ENCODE data around the gene RERE.

GRCh38 chr1:8349473-8349865 is 468.0 kb downstream of the RERE start:
- no peak for TF ChIP-seq POLR2AphosphoS5 (IDR thresholded peaks at IDR 0.05; ENCODE audit: low read depth)
- TF ChIP-seq, protein P1, sequence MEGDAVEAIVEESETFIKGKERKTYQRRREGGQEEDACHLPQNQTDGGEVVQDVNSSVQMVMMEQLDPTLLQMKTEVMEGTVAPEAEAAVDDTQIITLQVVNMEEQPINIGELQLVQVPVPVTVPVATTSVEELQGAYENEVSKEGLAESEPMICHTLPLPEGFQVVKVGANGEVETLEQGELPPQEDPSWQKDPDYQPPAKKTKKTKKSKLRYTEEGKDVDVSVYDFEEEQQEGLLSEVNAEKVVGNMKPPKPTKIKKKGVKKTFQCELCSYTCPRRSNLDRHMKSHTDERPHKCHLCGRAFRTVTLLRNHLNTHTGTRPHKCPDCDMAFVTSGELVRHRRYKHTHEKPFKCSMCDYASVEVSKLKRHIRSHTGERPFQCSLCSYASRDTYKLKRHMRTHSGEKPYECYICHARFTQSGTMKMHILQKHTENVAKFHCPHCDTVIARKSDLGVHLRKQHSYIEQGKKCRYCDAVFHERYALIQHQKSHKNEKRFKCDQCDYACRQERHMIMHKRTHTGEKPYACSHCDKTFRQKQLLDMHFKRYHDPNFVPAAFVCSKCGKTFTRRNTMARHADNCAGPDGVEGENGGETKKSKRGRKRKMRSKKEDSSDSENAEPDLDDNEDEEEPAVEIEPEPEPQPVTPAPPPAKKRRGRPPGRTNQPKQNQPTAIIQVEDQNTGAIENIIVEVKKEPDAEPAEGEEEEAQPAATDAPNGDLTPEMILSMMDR (conservative IDR thresholded peaks at IDR 0.05; ENCODE audit: low read depth in 2 of 2): no peak
- no peak for TF ChIP-seq EZH2 (IDR thresholded peaks at IDR 0.05; ENCODE audit: low read depth, unreplicated experiment)
- TF ChIP-seq EZH2phosphoT487 (IDR thresholded peaks at IDR 0.05; ENCODE audit: unreplicated experiment): no peak
- TF ChIP-seq, protein P2, sequence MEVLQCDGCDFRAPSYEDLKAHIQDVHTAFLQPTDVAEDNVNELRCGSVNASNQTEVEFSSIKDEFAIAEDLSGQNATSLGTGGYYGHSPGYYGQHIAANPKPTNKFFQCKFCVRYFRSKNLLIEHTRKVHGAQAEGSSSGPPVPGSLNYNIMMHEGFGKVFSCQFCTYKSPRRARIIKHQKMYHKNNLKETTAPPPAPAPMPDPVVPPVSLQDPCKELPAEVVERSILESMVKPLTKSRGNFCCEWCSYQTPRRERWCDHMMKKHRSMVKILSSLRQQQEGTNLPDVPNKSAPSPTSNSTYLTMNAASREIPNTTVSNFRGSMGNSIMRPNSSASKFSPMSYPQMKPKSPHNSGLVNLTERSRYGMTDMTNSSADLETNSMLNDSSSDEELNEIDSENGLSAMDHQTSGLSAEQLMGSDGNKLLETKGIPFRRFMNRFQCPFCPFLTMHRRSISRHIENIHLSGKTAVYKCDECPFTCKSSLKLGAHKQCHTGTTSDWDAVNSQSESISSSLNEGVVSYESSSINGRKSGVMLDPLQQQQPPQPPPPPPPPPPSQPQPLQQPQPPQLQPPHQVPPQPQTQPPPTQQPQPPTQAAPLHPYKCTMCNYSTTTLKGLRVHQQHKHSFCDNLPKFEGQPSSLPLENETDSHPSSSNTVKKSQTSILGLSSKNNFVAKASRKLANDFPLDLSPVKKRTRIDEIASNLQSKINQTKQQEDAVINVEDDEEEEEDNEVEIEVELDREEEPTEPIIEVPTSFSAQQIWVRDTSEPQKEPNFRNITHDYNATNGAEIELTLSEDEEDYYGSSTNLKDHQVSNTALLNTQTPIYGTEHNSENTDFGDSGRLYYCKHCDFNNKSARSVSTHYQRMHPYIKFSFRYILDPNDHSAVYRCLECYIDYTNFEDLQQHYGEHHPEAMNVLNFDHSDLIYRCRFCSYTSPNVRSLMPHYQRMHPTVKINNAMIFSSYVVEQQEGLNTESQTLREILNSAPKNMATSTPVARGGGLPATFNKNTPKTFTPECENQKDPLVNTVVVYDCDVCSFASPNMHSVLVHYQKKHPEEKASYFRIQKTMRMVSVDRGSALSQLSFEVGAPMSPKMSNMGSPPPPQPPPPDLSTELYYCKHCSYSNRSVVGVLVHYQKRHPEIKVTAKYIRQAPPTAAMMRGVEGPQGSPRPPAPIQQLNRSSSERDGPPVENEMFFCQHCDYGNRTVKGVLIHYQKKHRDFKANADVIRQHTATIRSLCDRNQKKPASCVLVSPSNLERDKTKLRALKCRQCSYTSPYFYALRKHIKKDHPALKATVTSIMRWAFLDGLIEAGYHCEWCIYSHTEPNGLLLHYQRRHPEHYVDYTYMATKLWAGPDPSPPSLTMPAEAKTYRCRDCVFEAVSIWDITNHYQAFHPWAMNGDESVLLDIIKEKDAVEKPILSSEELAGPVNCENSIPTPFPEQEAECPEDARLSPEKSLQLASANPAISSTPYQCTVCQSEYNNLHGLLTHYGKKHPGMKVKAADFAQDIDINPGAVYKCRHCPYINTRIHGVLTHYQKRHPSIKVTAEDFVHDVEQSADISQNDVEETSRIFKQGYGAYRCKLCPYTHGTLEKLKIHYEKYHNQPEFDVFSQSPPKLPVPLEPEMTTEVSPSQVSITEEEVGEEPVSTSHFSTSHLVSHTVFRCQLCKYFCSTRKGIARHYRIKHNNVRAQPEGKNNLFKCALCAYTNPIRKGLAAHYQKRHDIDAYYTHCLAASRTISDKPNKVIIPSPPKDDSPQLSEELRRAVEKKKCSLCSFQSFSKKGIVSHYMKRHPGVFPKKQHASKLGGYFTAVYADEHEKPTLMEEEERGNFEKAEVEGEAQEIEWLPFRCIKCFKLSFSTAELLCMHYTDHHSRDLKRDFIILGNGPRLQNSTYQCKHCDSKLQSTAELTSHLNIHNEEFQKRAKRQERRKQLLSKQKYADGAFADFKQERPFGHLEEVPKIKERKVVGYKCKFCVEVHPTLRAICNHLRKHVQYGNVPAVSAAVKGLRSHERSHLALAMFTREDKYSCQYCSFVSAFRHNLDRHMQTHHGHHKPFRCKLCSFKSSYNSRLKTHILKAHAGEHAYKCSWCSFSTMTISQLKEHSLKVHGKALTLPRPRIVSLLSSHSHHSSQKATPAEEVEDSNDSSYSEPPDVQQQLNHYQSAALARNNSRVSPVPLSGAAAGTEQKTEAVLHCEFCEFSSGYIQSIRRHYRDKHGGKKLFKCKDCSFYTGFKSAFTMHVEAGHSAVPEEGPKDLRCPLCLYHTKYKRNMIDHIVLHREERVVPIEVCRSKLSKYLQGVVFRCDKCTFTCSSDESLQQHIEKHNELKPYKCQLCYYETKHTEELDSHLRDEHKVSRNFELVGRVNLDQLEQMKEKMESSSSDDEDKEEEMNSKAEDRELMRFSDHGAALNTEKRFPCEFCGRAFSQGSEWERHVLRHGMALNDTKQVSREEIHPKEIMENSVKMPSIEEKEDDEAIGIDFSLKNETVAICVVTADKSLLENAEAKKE (CRISPR knock-in tag; IDR thresholded peaks at IDR 0.05): no peak
- no peak for TF ChIP-seq REST (IDR thresholded peaks at IDR 0.05; ENCODE audit: unreplicated experiment)
- TF ChIP-seq ETS1 (IDR thresholded peaks at IDR 0.05): no peak
- no peak for TF ChIP-seq ZNF114 (CRISPR knock-in tag; IDR thresholded peaks at IDR 0.05)
- TF ChIP-seq CREB1 (CRISPR knock-in tag; IDR thresholded peaks at IDR 0.05; ENCODE audit: low read depth): no peak
- TF ChIP-seq NANOG (IDR thresholded peaks at IDR 0.05; ENCODE audit: borderline replicate concordance): no peak
- TF ChIP-seq ZNF331 (CRISPR knock-in tag; IDR thresholded peaks at IDR 0.05; ENCODE audit: low read depth): no peak
- no peak for TF ChIP-seq STAT1 (IDR thresholded peaks at IDR 0.05; ENCODE audit: unreplicated experiment)
- no peak for TF ChIP-seq JUNB (IDR thresholded peaks at IDR 0.05; ENCODE audit: unreplicated experiment)
